Measurements from ENCODE around the gene CDH4.

CDH4 gene

DNA sequence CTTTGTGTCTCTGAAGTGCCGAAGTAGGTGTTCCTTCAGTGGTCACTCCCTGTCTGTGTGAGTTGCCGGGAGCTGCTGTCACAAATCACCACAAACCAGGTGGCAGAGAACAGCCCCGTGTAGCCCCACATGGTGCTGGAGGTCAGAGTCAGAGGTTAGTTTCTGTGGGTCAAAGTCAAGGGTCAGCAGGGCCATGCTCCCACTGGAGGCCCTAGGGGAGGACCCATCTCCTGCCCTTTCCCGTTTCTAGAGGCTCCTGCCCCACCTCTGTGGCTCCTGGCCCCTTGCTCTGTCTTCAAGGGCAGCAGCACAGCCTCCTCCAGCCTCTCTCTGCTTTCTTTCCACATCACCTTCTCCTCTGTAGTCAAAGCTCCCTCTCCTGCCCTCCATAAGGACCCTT, 549.4 kb downstream of the CDH4 start:
- no peak for DNase-seq

DNA sequence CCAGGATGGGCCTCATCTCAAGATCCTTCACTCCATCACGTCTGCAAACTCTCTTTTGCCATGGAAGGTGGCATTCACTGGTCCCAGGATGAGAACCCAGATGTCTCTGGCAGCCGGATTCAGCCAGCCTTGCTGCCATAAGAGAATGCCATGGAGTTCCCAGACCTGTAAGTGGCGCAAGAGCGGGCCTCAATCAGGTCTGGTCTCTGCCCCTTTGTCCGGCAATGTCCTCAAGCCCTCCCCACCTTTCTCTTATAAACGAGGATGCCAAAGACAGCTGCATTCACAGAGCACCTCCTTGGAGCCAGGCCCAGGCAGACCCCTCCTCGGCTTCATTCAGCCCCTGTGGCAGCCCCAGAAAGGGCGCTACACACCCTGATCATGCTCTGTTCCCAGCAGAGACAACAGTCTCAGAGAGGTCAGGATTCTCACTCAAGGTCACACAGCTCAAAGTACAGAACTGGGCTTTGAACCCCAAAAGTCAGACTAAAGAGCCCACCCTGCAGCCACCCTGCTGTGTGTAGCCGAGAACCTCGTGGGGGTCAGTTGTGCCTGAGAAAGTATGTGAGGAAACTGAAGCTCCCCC, 549.9 kb downstream of the CDH4 start:
- no peak for DNase-seq

DNA sequence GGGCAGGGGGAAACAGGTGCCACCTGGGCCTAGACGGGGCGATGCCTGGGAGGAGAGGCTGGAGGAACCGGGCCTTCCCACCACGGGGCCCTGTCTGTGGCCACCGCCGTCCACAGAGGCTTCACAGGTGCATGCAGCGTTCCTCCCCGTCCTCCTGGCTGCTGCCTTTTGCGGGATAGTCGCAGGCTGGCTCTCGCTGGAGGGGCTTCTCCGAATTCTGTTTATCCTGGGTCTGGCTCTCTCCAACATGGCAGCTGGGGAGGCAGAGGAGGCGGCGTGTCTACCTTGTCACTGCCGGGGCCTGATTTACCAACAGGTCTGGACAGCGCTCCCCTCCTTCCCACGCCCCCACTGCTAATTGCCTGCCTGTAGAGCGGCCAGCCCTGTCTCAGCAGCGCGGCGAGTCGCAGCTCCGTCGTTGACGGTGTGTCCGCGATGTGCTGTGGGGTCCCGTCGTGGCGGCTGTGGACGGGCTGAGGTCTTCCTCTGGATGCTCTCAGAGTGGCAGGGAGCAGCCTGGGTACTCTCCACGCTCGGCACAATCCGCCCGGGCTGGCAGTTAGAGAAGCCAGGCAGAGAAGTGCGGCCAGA, 550.8 kb downstream of the CDH4 start:
- DNase-seq, result no peak

DNA sequence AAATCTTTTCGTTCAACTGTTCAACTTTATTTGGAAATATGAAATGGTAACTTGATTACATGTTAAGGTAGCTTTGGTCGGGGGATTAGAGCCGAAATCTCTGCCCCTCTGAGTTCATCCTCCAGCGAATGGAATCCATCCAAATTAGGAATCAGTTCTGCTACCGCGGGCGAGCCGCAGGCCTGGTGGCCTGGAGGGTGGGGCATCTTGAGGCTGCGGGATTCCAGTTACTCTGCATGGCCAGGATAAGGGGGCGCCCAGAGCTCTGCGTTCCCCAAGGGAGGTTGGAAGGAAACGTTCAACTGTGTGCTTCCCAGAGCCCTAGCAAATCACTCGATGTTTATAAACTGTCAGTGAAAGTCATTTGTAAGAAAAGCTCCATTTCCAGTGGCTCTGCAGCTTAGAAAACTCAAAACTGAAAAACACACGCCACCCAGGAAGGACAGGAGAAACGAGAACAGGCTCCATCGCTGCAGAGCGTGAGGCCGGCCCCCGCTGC, 551.4 kb downstream of the CDH4 start:
- DNase-seq, result no peak

DNA sequence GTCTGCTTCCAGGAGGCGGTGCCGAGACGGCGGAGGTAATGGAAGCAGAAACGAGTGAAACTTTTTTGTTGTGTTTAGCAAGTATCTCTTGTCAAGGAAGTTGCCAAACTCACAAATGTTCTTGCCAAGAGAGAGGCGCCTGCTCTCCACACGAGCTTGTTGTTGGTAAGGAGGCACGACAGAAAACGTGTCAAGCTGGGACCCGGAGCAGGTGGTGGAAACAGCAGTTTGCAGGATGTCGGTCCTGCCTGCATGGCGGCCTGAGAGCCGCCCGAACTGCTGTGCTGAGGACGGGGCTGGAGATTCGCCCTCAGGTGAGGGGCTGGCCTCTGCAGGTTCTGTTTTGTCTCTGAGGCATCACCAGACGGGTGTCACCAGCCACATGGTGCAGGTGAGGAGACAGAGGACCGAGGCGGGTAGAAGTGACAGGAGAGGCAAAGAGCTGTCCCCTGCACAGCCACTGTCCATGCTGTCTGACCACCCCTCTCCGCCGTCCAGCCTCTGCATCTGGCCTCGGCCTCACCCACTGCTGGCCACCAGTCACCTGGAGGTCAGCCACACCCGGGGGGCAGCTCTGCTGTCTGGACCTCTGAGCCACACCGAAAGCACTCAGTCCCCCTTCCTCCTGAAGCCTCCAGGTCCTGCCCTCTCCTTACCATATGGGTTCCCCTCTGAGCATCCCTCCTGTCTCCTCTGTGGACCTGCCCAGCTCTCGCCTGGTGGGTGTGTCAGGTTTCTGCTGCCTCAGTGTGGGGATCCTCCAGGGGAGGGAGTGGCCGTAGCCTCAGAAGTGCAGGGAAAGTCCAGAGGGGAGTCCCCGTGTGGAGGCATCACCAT, 552.1 kb downstream of the CDH4 start:
- peak in 1 of 2 experiments; percentile 40 for DNase-seq

DNA sequence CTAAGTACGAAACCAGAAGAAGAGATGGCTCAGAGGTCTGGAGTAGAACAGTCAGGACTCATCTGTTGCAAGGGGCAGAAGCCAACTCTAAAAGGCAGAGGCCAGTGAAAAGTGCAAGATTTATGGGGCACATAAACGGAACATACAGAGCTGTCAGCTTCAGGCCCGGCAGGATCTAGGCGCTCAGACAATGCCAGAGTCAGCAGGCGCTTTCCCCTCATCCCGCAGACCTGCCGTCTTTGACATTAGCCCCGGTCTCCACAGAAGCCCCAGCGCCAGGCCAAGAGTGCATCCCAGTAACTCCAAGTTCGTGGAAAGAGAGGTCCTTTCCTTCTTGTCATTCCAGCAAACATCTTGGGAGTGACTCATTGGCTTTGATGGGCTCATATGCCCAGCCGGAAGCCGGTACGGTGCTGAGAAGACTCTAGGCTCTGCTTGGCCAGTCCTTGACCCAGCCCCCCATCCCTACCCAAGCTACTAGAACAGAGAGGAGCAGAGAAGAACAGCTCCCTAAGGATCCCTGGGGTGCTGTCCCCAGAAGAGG, 552.8 kb downstream of the CDH4 start:
- no peak for DNase-seq

DNA sequence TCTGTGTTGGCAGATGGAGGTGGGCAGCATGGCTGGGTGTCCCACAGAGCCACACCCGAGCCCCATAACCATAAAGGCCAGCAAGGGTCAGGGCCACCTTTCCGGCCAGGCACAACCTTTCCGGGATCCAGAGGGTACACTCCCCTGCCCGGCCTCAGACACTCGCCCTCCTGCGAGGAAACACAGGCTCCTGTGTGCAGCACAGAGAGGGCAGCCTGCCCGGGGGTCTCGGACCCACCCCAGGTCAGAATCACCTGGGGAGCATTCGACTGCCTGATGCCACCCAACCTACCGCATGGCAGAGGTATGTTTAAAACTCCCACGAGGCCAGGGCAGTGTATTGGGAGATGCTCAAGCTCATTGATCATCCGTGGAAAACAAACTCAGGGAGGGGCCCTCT, 553.3 kb downstream of the CDH4 start:
- DNase-seq, result no peak

DNA sequence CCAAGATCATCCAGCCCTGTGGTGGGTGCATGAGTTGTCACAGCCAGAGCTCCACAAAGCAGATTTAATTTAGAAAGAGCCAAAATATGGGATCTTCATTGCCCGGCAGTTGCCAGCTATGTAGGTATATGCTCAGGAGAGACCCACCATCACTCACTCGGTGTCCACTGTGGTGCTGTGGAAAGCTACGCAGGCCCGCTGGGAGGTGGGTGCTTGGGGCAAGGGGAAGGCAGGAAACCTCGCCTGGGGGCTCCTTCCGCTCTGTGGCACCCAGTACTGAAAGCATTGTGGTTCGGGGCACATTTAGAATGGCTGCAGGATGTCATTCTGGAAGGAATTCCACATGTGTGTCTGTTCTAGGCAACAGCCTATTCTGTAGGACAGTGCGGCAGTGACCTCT, 553.7 kb downstream of the CDH4 start:
- DNase-seq, result no peak

DNA sequence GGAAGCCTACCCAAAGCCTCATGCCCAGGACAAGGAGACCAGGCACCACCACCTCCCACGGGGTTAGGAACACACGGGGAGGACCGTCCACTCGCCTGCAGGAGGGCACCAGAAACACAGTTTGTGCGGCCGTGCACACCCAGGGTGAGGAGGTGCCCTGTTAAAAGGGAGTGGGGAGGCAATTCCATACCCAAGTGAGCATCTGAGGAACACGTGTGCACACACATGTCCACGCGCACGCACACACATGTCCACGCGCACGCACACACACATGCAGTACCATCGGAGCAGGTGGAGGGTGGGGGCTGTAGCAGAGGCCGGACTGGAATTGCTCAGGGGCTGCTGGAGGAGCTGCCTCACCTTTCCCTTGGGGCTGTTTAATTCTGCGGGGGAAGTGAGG, 554.3 kb downstream of the CDH4 start:
- DNase-seq, result no peak

DNA sequence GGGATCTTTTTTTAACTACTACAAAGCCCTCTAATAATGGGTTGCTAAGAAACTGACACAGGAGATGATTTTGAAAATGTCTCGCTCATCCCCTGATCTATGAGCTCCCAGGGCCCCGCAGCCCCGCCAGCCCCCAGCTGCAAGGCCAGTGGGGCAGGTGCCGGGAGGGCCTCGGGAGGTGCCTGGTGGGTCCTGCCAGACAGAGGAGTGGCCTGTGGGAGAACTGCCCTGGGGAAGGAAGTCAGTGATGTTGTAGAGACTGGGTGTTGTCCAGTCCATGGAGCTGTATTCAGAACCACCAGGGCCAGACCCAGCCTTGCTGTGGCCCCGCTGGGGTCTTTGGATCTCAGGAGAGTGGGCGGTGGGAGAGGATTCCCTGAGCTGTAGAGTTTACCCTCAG, 554.9 kb downstream of the CDH4 start:
- DNase-seq, result peak in 1 of 2 experiments; percentile 22

DNA sequence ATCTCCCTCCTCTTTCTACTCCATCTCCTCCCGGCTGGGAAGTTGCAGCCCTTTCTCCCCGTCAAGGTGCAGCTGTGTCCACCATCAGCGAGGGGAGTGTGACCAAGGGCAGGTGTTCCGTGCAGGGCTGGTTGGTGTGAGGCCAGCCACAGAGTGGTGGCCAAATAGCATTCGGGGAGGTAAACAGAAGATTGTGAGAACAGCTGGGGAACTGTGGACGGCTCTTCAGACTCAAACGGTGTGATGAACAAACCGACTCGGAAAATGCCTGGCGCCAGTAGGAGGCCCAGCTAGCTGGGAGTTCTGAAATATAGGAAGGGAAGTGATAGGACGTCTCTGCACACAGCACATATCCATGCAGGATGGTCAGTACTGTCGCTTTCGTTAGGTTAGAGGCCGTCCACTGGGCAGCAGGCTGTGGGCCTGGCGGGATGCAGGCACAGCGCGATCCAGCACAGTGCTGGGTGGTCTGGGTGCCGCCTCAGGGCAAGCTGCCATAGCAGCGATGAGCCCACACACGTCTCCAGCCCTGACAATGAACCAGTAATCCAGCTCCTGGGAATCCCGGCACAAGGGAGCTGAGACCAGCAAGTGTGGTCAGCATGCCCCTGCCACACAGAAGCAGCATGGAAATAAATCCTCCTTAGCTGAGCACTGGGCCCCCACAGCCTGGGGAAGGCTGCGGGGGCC, 555.6 kb downstream of the CDH4 start:
- peak; percentile 94 to 96 for DNase-seq

DNA sequence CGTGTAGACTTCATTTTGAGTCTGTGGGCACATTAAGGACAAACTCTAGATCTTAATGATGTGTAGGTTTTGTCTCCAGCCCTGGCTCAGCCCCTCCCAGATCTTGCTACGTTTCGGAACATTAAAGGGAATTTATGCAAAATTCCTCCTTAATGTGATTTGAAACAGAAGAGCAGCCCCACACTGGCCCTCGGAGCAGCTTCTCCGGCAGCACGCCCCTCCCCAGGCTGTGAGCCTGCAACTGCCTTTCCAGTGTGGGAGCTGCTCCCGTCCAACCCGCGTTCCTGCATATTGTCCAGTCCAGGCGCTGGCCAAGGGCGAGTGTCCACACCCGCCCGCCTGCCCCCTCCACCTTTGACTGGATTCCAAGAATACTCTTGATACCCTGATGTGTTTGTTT, 556.4 kb downstream of the CDH4 start:
- no peak for DNase-seq

DNA sequence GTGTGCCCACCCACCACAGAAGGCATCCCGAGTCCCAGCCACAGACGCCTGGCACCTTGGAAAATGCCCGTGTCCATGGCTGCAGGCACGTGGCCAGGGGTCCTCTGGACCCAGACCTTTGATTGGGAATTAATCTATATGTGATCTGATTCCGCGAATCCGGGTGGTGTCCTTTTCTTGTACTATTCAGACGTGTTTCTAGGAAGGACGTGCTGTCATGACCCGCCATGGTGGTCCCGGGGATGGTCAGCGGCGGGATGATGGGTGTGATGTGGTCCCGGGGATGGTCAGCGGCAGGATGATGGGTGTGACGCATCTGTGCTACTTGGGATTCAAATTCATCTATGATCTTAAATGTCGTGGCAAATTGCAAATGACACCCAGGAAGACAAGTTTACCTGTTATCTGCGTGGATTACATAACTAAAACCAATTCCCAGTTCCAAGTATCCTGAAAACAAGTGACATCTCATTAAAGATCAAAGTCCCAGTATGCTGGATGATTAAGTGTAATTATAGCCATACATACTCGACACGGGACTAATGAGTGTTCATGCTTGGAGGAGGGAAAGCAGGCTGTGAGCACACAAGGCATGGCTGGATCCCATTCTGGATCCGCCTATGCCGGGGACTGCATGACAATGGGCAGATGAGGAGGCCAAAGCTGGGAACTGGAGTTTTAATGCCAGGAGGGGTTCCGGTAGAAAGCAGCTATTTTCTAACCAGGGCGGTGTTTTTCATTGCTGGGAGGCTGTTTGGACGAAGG, 557.1 kb downstream of the CDH4 start:
- no peak for DNase-seq

DNA sequence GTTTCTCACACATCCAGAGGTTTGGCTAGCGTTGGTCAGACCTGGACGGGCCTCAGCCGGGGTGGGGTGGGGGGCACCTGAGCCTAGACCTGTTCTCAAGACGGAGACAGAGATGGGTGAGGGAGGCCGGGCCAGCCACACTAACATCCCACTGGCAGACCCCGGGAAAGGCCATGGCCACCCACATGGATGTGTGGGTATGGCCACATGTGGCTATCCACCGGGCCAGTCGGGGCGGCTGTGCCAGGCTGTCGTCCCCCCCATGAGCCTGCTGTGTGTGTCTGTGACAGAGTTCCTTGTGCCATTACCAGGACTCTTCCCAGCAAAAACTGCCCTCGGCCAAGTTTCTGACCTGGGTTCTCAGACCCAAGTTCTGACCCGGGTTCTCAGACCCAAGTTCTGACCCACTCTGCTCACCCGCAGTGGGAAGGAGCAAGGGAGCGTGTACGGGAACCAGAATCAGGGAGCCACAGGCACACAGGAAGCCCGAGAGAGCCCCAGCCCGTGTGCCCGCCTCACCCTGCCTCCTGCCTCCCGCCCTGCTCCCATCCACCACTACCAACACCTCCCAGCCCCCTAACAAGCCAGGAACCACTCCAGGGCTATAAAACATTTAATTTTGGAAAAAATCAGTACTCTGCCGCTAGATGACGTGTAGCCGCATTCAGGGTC, 558.1 kb downstream of the CDH4 start:
- no peak for DNase-seq

DNA sequence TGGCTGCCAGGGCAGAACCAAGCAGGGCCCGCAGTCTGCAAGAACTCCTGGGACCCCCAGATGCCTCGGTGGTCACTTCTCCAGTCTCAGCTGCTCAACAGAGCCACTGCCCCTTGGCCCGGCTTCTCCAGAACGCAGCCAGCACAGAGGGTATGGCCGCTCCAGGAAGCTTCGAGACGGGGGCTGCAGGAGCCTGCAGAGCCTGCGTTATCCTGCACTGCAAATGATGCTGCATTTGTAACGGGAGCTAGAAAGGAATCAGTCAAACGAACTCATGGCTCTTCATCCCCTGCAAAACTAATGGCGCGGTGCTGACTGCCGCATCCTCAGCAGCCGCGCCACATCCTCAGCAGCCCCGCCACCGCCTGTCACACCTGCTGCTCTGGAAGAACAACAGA, 558.7 kb downstream of the CDH4 start:
- no peak for DNase-seq

DNA sequence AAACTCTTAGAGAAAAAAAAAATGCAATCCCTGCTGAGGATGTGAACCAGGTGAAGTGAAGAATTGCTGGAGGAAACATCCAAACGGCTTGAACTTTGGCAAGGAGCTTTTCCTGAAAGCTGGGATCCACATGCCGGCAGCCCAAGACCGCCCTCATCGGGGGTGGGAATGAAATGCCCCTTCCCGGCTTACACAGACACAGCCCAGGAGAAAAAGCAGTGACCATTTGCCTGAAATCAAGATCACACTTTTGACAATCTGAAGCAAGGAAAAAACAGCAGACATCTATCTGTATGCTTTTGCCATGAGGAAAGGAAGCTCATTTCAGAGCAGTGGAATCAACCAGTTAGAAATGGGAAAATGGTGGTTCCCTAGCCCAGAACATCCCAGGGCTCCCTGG, 559.1 kb downstream of the CDH4 start:
- DNase-seq, result no peak

DNA sequence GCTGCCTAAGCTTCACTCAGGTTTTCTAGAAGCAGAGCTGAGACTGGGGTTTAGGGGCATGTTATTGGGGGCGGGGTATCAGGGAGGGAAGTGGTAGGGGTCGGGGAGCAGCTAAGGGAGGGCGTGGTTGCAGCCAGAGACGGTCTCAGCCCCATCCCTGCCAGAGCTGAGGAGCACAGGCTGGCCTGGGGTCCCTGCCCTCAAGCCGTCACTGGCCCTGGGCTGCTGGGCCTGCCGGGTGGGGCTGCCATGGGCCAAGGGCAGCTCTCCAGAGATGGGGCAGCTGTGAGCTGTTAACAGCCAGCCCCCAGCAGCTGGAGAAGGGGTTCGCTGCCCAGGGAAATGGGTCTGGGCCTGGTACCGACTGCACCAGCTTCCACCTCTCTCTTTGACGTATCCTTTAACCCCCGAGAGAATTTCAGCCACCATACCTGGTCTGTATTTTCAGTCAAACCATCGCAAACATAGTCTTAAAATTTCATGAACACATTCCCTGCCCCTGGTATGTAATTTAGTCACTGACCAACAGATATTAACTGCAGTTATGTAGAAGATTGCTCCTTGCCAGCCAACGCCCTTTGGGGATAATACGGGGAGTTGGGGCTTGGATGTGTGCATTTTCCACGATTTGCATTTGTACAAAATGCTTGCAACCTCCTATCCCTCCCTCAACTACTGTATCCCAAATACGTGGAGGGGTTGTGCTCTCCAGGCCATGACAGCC, 560.2 kb downstream of the CDH4 start:
- DNase-seq, result no peak

DNA sequence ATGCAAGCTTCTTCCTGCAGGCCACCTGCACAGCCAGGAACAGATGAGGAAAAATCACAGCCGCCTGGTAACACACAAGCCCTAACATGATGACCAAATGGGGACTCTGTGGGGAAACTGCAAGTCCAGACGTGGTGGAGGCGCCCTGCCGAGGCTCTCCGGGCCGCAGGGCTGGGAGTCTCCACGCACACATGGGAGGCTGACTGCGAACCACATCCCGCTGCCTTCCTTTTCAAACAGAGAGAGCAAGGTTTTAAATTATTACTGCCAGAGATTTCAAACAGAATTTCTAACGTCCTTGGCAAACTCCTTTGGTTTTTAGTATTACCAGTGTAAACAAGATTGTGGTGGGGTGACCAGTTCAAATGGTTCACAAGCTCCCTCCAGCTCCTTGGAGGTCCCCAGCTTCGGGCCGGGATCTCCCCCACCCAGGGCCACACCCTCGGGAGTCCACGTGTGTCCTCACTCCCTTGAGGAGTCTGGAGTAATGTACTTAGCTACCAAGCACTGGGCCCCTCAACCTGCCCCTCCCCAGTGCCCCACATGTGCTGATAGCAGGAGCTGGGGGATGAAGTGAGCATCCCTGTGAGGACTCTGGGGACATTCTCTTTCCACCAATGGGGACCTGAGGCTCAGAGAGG, 560.9 kb downstream of the CDH4 start:
- no peak for DNase-seq

DNA sequence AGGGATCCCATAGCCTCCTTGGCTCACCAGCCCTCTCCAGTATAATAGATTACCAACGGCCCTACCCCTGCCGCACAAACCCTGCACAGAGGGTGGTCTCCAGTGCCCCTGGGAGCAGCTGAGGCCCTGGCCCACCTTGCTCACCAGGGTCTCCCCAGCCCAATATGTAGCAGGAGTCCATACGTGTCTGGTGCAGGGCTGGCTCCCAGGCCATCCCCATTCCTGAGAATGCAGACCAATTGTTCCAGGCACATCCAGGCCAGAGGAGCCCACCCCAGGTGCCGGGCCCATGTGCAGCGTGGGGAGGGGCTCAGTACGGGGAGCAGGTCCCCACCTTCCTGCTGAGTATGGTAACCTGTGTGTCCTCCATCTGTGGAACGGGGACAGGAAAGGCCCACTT, 561.7 kb downstream of the CDH4 start:
- no peak for DNase-seq

DNA sequence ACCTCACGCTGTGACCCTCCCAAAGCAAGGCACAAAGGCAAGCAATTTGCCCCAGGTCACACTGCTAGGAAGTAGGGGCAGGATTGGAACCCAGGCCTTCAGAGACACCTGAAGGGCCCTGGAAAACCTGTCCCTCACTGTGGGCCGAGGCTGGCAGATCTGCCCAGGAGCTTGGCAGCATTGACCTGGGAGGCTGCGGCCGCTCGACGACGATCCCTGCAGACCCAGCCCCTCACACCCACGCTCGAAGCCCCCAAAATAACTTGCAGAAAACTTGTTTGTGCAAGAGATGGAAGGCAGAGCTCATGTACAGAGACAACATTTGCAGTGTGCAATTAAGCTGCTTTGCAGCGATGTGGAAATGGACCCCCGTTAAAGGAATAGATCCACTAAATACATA, 562.2 kb downstream of the CDH4 start:
- DNase-seq, result no peak

DNA sequence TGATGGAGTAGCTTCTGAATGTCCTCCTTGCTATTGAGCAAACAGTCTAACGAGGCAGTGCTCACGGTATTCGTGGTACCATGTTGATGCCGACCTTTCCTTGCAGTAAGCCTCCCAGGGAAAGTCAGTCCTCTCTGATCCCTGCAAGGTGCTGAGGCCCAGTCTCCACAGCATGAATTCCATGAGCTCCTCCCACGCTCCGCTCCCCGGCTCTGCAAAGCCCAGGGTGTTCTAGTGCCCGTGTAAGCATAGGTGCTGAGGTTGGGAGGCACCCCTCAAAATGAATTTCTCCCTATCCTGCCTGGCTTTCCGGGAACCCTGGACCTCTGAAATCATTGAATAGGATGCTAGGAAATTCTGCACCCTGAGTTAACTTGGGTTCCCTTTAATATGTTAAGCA, 562.7 kb downstream of the CDH4 start:
- DNase-seq, result no peak

Data from SHP77 (cell line).